ENCODE data around the gene WARS2. TPM values are rescaled to one million over a fixed set of nuclear protein-coding genes. Genes with fewer than 3 reads are reported as not detected.
"Not testable (repeated sequence)": the region's sequence is repeated elsewhere in the genome, so short reads cannot be mapped to it uniquely, and the experiment has no call there.

Gene WARS2
- total RNA-seq, 1 experiment from 2014 or later = 10.5 TPM

GRCh38 chr1:119124764-119125163 lies 15.7 kb downstream of the WARS2 start:
- Histone ChIP-seq H3K36me3 (ENCODE audit: control insufficient read depth in 1 of 2, insufficient read depth in 2 of 2, low read length in 2 of 2) (no peaks in the 10 kb centered on the region), H3K9me2 (ENCODE audit: insufficient read depth) (no peaks in the 10 kb centered on the region), H3K9ac (ENCODE audit: low read length) (no peak overlapping the region), H4K20me1 (ENCODE audit: insufficient read depth) (no peaks in the 10 kb centered on the region), H3K27me3 (ENCODE audit: insufficient read depth, low read length) (no peaks in the 10 kb centered on the region), H3K9me3 (ENCODE audit: control insufficient read depth in 1 of 2, insufficient read depth in 1 of 2, low read depth in 1 of 2, low read length in 2 of 2) (no peaks in the 10 kb centered on the region), H3K27ac (ENCODE audit: low read depth, low read length) (no peak overlapping the region), H3K4me2 (ENCODE audit: low read length) (no peak overlapping the region), H2AFZ (ENCODE audit: low read depth, low read length, poor library complexity, severe bottlenecking) (no peak overlapping the region), H3K4me3 (replicated peaks in 1 of 2; ENCODE audit: low read depth in 1 of 2, low read length in 2 of 2) (no peak overlapping the region), H3K79me2 (ENCODE audit: insufficient read depth, low read length) (no peaks in the 10 kb centered on the region), H3K4me1 (ENCODE audit: control insufficient read depth in 1 of 2, insufficient read depth in 2 of 2, low read length in 2 of 2) (no peaks in the 10 kb centered on the region)
- no peak for DNase-seq (ENCODE audit: low read depth, low spot score)
- ChIA-PET CTCF (no interaction called here), POLR2A (no interaction called here), RAD21 (ENCODE audit: low non-redundant PET in 1 of 2, low total read pairs in 2 of 2, uncharacterized antibody in 2 of 2, unreplicated experiment in 2 of 2) (no interaction called here)
- intact Hi-C loops (cut with micrococcal nuclease) = no loop called here
- ATAC-seq = no peak
- BruUV-seq (replicated peaks) = no TSS peak
- TF ChIP-seq FOSL1 (IDR thresholded peaks at IDR 0.05; ENCODE audit: low read depth) (no peak), ZBTB33 (IDR thresholded peaks at IDR 0.05; ENCODE audit: extremely low read depth, insufficient replicate concordance, low read length) (no peak), EGR1 (IDR thresholded peaks at IDR 0.05; ENCODE audit: low read depth) (no peak), YY1 (IDR thresholded peaks at IDR 0.05; ENCODE audit: extremely low read depth, insufficient replicate concordance, low read depth, low read length) (no peak), ZNF274 (IDR thresholded peaks at IDR 0.05; ENCODE audit: low read depth, low read length) (no peak), MAX (IDR thresholded peaks at IDR 0.05) (no peak), CEBPB (IDR thresholded peaks at IDR 0.05; ENCODE audit: low read depth) (no peak)

- POLR2A ChIA-PET; BruUV-seq (replicated peaks); RAD21 ChIA-PET (ENCODE audit: low non-redundant PET in 1 of 2, low total read pairs in 2 of 2, uncharacterized antibody in 2 of 2, unreplicated experiment in 2 of 2); H3K4me2 ChIP-seq (ENCODE audit: low read length); H3K36me3 ChIP-seq (ENCODE audit: control insufficient read depth in 1 of 2, insufficient read depth in 2 of 2, low read length in 2 of 2); H3K27me3 ChIP-seq (ENCODE audit: insufficient read depth, low read length); H4K20me1 ChIP-seq (ENCODE audit: insufficient read depth); ATAC-seq; CTCF ChIA-PET; H3K4me3 ChIP-seq (replicated peaks in 1 of 2; ENCODE audit: low read depth in 1 of 2, low read length in 2 of 2); H3K4me1 ChIP-seq (ENCODE audit: control insufficient read depth in 1 of 2, insufficient read depth in 2 of 2, low read length in 2 of 2); H3K79me2 ChIP-seq (ENCODE audit: insufficient read depth, low read length); H3K27ac ChIP-seq (ENCODE audit: low read depth, low read length); H3K9me3 ChIP-seq (ENCODE audit: control insufficient read depth in 1 of 2, insufficient read depth in 1 of 2, low read depth in 1 of 2, low read length in 2 of 2); H2AFZ ChIP-seq (ENCODE audit: low read depth, low read length, poor library complexity, severe bottlenecking); intact Hi-C loops (cut with micrococcal nuclease); DNase-seq (ENCODE audit: low read depth, low spot score); H3K9ac ChIP-seq (ENCODE audit: low read length); H3K9me2 ChIP-seq (ENCODE audit: insufficient read depth): not testable (repeated sequence)
Observed at GRCh38 chr1:119121872-119122271, 18.6 kb downstream of the WARS2 start.
